GM21367 (cell line): ENCODE results near the gene LRP1.
"Not testable (repeated sequence)": the region's sequence is repeated elsewhere in the genome, so short reads cannot be mapped to it uniquely, and the experiment has no call there.

Experiments used
- ATAC-seq: cut with Tn5 transposase; IDR thresholded peaks from one replicate; pipeline ENCODE4 v1.9.1; 2021; ENCODE audit not compliant: unreplicated experiment

LRP1 gene

DNA sequence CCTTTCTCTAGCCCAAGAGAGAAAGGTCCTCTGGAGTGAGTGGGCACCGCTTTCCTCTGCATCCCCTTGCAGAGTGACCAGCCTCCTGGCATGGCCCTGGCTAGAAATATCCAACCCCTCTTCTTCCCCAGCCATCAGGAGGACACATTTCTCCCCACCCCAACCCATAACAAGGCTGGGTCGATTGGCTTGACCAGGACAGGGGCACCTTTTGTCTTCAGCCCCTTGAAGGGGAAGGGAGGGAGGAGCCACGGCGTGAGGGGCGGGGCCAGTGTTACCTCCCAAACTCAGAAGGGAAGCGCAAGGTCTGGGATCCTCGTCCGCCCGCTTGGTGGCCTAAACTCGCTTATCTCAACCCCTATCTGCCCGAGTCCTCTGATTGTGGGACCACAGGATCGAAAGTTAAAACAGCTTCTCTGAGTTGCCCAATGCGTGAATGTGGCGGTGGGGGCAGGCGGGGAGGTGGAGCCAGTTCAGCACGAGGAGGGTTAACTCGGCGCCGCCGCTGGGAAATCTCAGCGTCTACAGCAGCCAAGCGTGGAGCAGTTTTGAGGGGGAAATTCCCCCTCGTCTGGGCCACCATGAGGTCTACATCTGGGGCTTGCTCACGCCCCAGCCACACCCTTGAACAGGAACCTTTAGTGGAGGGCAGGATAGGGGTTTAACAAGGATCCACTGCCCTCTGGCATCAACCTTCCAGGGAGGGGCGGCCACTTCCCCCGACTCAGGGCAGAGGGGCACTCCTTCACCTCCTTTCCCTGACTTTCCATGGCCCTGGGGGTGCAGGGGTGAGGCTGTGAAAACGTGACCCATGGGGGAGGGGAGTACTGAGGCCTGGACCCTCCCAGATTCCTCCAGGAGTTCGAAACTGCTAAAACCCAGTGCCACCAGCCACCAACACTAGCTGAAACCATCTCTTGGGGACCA is 17.9 kb upstream of the LRP1 start:
- ATAC-seq: no peak

DNA sequence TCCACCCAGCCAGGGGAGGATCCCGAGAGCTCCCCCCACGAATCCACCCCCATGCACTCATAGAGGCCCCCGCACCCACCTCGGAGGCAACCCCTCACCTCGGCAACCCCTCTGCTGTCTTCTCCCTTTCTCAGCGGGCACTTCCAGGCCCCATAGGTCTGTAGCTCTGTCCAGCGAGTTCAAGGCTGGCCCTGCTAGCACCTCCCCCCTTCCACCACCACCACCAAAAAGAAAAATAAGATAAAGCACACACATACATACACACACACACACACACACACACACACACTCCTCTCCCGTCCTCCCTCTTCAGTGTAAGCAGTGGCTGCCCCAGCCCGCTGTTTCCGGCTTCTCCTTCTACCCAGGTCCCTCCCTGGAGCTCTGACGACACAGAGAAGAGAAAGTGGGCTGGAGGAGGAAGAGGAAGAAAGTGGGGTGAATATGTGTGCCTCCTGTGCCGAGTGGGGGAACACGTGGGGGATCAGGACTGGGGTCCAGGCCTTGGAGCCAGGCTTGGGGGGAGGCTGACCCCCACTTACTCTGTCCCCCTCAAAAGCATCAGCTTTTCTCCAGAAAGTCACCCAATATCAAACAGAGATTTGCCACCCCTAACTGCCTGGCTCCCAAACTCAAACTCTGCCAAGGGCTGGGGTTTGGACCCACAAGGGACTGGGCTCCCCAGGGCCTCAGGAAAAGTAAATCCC is 17.1 kb upstream of the LRP1 start, which contains the start of gene STAT6:
Gene STAT6 (minus strand): TSS at position 332 of the 704 bp plus-strand sequence. CDS start 3,084 bp downstream, outside the sequence.
- ATAC-seq: peak; percentile 44

DNA sequence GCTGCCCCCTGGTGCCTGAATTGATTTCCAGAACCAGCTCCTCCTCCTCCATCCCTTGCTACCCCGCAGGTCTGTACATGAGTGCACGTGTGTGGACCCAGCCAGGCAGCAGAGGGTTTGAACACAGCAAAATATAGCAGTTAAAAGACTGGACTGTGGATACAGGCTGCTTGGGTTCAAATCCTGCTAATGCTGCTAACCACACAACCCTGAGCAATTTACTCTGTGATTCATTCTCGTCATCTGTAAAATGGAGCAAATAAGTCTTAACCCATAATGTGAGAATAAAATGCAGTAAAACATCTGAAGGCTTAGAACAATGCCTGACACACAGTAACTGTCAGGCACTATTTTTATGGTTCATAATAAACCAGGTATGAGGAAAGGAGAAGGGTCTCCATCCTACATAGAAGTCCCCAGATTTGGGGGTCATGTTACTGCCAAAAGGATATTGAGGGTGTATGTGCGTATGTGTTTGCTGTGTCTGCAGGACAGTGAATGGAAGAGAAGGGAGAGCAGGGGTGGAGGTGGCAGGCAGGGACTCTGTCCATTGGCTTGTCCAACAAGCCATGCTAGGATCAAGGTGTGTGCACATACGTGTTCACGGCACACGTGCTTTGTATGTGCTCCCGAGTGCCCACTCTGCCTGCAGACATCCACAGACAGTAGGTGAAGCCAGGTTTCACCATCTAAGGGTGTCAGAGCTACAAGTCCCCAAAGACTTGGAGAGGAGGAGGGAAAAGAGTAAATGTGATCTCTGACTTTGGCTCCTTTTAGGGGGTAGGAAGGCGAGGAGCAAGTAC is 15.6 kb upstream of the LRP1 start:
- ATAC-seq: peak; percentile 48

DNA sequence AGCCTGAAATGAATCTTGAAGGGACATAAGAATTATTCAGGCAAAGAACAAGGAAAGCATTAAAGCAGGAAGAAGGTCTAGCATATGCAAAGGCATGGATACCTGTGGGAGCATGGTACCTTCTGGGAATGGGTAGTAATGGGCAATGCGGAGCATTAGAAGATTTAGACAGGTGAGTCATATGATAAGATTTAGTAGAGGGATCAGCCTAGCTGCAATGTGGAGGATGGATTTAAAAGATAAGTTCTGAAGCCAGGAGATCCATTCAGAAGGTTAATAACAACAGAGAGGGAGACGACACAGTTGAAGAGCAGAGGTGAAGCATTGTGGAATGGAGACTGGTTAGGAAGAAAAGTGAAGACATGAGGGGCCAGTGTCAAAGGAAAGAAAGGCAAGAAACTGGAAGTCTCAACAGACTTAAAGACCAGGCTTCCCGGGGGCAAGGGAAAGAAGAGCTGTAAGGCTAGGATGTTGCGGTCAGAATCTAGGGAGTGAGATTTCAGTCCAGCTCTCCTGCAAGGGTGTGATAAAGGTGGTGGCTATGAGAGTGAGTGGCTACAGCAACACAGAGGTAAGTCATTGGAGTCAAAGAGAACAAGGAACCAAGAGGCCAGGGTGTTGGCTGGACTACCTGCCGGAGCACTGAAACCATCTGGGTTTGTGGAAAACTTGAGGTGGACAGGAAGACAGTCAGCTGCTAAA is 11.6 kb upstream of the LRP1 start:
- ATAC-seq: no peak

DNA sequence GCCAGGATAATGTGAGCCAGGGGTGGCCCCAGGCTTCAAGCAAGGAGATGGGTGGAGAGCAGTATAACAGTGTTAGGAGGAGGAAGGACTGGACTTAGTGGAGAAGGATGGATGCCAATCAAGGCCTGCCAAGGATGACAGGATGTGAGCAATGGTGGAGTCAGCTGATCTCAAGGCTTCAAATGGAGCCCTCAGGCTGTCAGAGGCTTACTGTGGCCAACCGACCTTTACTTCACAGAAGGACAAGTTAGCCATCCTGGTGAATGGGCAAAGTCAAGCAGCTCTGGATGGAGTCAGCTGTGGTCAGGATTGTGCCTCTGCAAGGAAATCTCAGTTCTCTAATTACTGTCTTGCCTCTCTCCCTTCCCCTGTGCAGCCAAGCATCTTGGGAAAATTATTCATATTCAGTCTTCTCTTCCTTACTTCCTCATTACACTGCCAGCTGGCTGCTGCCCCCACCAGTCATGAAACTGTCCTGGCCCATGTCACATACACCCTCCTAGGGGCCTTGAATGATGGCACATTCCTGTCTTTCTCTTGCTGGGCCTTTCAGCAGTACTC is 9.5 kb upstream of the LRP1 start:
- ATAC-seq: no peak

DNA sequence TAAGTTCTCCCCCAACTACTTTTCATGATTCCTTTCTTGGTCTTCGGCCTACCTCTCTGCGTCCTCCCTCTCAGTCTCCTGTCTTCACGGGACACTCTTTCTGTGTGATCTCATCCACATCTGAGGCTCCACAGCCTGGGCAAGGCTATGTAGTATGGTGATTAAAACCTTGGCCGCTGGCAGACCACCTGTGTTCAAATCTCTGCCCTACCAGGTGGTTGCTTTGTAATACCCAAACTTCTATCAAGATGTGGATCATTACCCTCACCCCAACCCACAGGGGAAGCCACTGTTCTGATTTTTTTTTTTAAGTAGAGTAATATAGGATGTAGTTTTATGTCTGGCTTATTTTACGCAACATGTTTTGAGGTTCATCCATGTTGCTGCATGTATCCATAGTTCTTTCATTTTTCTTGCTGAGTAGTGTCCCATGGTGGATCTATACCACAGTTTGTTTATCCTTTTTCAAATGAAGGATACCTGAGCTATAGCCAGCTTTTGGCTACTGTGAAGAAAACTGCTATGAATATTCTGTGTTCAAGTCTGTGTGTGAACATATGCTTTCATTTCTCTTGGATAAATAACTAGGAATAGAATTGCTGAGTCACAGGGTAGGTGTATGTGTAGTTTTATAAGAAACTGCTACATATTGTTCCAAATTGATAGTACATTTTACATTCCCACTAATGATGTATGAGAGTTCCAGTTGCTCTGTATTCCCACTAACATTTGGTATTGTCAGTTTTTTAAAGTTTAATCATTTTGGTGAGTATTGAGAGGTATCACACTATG is 8.8 kb upstream of the LRP1 start:
- no peak for ATAC-seq

DNA sequence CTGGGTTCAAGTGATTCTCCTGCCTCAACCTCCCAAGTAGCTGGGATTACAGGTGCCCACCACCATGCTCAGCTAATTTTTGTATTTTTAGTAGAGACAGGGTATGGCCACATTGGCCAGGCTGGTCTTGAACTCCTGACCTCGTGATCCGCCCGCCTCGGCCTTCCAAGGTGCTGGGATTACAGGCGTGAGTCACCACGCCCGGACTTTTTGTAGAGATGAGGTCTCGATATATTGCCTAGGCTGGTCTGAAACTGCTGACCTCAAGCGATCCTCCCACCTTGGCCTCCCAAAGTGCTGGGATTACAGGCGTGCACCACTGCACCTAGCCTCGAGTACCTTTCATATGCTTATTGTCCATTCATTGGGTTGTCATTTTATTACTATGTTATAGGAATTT is 7.6 kb upstream of the LRP1 start:
- ATAC-seq: not testable (repeated sequence)

DNA sequence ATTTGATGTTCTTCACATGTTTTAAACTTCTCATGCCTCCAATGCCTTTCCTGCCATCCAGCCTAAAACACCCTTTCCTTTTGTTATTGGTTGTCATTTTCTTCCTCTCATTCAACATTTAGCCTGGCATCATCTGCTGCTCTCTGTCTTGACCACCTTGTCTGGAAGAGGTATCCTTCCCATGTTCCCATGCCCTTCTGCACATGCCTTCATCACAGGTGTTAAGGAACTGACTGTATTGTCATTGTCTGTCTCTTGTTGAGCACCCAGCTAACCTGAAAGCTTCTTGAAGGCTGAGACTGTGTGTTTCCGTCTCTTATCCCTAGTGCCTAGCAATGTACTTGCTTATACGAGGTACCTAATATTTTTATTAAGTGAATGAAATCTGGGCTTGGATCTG is 4.5 kb upstream of the LRP1 start:
- ATAC-seq: no peak

DNA sequence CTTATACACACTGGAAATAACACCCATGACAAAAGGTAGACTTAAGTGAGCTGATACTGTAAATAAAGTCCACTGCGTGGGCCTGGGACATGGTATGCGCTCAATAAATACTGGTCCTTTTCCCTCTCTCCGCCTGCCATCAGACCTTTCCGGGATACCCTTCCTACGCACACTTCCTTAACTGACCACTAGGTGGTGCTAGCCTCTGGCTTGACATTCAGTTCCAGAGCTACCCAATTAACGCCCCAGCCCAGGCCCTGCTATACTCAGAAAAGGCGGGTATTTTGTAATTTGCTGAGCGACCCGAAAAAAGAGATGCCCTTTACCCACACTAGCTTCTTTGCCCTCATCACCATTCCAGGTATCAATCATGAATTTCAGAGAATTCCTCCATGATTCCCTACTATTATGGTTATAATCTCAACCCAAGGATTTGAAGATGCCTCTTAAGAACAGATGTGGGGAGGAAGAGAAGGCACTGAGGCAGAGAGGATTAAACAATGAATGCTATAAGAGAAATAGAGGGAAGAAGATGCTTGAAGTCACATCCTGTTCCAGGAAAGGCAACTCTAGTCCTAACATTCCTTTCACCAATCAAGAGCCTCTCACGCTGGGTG is 3.9 kb upstream of the LRP1 start:
- no peak for ATAC-seq

DNA sequence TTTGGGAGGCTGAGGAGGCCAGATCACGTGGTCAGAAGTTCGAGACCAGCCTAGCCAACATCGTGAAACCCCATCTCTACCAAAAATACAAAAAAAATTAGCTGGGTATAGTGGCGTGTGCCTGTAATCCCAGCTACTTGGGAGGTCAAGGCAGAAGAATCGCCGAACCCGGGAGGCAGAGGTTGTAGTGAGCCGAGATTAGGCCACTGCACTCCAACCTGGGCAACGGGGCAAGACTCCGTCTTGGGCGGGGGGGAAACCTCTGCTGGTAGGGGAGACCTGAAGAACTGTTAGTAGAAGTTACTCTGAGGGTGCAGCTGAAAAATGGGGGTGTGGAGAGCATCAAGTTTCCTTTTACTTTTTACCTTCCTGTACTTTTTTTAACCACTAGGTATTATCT is 2.2 kb upstream of the LRP1 start:
- no peak for ATAC-seq

DNA sequence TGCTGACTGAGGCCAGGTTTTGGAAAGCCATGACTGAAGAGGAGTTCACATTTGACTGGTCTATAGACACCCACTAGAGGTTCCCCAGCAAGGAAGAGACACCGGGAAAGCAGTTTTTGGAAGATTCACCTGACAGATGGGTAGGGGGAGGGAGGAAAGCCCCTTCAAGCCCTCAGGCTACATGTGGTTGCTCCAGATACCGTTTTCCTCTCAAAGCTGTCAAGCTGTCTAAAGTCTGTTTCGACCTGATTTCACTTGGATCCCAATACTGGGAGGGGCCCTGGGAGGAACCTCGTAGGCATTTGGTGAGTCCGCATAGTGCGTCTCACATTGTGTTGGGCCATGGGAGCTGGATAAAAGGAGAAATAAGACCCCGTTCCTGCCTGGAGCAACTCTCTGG is 1.7 kb upstream of the LRP1 start:
- no peak for ATAC-seq

DNA sequence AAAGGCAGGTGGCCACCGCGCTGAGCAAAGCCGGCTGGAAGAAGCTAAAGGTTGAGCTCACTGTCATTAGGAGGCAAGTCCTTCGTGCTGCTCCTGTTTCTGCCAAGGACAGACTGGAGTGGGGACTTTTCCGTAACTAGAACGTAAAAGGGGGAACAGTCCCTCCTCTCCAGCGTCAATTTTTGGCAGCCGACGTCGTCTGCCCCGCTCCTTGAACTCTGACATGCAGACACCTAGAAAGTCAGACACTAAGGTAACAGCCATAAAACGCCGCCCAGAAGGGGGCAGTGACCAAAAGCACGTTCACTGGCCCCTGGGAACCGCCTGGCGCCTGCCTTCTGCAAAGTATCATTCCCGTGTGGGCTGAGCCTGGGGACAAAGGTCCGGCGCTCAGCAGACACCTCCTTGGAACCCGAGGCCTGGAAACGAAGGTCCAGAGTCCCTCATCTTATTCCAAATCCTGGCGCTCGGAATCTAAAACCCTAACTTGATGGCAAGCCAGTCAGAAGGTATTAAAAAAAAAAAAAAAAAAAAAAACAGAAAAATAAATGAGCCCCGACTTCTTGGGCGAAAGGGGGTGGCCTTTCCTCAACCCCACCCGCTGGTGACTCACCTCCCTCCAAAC is 1.1 kb upstream of the LRP1 start:
- ATAC-seq: no peak

DNA sequence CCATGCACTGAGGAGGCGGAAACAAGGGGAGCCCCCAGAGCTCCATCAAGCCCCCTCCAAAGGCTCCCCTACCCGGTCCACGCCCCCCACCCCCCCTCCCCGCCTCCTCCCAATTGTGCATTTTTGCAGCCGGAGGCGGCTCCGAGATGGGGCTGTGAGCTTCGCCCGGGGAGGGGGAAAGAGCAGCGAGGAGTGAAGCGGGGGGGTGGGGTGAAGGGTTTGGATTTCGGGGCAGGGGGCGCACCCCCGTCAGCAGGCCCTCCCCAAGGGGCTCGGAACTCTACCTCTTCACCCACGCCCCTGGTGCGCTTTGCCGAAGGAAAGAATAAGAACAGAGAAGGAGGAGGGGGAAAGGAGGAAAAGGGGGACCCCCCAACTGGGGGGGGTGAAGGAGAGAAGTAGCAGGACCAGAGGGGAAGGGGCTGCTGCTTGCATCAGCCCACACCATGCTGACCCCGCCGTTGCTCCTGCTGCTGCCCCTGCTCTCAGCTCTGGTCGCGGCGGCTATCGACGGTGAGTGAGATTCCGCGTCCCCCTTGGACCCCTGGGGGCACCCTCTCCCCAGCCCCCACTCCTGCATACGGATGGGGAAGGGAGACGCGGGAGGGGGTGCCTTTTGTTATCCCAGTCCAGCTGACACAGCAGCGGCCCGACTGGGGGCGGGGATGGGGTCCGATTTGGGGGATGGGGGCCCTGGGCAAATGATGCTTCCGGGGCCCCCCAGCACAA is 400 bp downstream of the LRP1 start:
- ATAC-seq: no peak

DNA sequence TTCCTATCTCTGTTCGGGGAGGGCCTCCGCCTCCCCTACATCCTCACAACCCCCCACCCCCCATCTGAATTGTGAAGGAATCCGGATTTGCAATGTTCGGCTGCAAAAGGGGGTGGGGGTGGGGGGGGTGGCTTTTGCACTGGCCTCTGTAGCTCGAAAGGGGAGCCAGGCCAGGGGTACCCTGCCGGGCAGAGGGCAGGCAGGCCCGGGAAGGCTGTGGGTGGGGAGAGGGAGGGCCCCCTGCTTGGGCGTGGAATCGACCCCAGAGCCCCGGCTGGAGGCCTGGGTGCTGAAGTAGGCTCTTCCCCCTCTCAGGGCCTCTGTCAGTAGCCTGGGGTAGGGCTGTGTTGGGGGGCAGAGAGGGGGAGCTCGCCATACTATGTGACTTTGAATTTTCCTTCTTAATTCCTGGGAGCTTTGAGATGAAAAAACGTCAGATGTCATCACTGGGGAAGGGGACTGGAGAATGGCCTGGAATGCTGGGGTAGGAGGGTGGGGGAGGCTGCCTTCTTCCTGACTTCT is 1.1 kb downstream of the LRP1 start:
- no peak for ATAC-seq

DNA sequence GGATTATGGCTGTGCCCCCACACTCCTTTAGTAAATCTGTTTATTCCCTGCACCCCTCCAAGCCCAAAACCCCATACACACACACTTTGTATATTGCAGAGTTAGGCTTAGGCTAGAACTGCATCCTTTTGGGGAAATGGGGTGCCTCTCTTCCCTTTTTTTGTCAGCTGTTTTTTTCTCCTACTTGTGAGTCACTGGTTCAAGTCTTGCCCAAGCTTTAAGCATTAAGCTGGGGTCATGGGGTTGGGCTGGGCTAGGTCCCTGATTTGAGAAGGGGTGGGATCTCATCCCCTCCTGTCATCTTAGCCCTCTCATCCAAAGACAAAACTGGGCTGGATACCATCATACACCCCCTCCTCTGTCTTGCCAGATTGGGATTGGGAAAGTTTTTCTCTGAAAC is 1.6 kb downstream of the LRP1 start:
- ATAC-seq: no peak

DNA sequence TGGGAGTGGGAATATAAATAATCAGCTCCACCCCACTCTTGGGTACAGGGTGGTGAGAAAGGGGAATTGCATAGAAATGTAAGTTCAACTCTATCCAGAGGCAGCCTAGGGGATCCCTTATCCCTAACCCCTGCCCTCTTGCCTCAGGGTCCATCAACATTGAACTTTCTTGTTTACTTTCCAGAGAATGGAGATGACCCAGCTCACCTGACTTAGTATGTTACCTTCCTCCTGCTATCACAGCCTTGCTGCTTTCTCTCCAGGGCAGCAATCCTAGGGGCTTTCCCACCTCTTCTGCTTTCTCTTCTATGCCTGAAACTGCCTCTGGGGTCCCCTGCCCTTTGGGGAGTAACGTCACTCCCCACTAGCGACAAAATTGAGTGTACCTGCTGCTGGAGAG is 2.7 kb downstream of the LRP1 start:
- no peak for ATAC-seq

DNA sequence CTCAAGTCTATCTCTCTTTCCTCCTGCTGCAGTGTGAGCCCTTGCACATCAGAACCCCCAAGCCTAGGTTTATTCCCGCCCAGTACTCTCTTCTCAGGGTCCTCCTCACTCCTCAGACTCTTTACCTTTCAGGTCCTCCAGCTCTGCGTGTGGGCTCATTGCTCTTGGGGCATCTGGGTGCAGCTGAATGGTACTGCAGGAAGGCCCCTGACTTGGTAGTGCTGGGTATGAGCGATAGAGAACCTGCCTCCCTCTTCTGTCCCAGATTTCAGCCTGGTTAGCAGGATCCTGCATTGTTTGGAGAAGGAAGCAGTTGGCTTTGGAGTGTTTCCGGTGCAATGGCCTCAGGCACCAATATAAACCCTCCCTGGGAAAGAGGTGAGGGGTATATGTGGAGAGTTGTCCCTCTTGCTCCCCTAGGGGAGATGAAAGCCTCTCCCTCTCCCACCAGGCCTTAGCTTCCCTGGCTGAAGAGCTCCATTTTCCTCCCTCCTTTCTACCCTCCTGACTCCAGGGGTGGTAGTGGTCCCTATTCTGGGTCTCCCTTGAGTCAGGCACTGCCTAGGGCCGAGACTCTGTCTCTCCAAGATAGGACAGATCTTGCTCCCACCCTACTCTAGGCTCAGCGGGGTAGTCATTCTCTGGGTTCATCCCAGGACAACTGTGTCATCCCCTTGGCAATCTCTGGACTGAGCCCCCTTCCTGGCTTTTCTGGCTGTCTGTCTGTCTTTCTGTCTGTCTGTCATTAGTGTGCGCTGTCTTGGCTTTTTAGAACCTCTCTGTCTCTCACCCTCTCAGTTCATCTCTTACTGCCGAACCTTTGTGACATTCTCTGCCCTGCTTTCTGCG is 3.8 kb downstream of the LRP1 start:
- no peak for ATAC-seq
